ENCODE results near the gene TGFBR3.
A peak's percentile ranks its signal among the peaks of the same experiment; 100 is the strongest.

The TGFBR3 gene

DNA sequence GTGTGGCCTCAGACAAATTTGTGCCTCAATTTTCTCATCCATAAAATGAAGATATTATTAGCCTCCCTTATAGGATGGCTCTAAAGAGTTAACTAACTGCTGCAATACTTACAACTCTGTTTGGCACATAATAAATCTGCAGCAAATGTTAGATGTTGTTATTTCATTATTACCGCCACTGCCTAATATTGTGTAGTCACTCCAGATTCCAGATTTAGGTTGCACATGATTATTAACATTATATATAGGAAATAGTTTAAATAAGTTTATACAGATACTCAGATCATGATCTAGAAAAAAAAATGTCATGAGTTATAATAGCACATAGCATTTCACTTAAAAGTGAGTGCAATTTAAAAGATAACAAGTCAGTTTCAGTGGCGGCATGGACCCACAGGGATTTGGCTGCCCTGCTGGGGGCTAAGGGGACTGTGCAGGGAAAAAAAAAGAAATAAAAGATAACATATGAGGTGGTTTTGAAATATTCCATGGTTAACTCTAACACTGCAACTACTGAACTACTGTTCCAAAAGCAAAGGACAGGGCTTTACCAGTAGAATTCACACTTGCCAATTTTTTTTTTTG is 170.4 kb downstream of the TGFBR3 start:
- DNase-seq (ENCODE audit: low read depth, low spot score), result no peak

DNA sequence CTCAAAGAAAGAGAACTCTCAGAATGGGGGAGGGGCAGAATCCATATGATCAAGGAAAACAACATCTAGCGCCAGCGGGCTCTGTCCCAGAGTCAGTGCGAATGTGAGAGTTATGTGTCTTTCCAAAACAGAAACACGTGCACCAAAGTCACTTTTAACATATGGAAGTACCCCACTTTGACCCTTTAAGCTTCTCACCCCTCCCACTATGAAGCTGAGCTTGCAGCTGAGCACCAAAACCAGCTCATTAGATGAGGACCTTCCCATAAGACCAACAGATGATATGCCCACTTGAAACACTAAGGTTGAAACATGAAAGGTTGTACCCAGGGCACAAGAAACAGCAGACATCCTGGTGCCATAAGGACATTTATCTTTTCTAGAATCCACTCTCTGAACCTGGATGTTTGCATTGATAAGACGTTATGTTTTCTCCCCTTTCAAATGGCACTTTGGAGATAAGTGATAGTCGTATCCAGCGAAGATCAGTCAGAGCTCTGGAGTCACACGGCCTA is 171.0 kb downstream of the TGFBR3 start:
- no peak for DNase-seq (ENCODE audit: low read depth, low spot score)

DNA sequence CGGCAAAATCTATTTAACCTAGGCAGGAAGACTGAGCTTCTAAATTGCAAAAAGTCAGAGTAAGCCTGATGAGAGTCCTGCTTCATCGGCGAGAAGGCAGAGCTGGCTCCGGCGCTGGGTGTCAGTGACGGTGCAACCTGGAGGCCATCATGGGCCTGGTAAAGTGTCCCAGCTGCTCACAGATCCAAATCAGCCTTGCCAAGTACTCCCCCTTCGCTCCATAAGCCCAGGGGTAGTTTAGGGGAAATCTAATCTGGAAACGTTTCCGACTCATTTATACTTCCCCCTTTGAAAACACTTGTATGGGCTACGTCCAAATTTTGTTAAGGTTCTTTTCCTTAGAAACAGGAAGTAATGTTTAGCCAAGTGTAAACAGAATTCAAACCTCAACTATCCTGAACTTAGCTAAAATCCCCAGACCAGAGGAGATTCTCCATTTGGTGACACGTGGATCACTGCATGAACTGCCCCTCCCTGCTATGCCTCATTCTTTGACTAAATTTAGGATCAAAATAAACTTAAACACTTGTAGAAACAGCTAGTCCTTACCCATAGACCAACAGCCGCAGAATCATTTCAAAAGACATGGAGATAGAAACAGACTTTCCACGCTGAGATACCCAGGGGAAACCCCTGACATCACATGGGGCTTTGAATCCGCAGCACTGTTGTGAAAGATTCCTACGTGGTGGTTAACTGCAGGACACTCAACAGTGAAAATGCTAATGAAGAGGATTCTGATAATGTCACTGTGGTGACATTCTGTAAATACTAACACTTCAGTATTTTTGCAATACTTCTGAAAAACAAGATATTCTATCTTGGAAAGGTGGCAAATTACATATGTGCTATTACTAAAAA is 172.7 kb downstream of the TGFBR3 start:
- DNase-seq (ENCODE audit: low read depth, low spot score), result no peak

DNA sequence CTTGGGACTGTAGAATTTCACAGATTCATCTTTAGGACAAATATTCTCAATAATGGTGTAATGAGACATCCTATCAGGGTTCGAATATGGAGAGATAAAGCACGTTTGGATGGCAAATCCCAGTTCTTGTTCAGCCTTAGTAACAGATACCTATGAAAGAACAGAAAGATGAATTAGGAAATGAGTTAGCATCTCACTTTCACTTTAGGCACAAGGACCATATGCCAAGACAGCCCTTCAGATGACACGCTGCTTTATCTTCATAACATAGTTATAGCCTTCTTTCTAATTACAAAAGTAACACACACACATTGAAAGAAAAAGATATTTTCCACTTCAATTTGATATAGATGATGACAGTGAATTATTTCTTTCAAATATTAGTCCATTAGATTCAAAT is 173.6 kb downstream of the TGFBR3 start:
- DNase-seq (ENCODE audit: low read depth, low spot score), result no peak

DNA sequence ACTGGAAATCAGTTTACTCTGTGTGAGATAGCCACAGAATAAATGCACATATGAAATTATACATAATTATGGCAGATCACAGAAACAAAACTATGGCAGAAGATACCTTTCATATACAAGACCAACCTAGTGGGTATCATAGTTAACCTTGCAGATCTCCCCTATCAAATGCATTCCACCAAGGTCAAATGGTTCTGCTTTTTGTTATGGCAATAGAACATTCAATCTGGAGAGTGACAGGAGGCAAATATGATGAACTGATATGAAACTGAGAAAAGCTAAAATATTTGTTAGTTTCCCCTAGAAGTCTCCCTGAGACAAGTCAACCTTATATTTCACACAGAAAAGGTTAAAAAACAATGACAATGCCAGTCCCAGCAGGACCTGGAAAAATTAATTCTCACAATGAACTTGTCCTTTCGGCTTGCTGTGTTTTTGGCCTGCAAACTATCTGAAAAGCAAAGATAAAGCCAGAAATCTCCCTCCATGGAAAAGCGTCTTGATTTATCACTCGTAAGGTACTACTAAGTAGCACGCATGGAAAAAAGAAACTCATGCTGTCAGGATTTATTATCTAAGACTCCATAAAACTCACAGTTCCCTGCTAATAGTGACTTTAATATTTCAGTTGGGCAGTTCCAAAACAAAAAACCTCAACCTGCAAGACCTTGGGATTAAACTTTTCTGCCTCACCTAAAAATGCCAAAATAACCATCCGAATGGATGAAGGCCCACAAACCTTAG is 174.3 kb downstream of the TGFBR3 start:
- no peak for DNase-seq (ENCODE audit: low read depth, low spot score)

DNA sequence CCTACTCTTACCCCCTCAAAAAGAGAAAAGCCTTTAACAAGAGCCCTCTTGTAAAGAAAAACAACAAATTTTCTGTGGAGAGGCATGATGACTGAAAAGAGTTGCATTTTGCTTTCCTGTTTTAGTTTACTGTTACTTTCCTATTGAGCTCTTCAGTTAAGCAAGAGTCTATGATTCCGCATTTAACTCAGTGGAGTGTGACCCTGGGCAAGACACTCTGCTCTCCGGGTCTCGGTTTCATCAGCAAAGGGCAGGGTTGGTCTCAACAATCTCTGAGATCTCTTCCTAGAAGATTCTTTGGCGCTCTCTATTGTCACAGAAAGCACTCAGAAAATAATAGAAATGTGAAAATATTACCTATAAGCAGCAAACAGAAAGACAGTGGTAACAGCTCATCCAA is 175.7 kb downstream of the TGFBR3 start:
- DNase-seq (ENCODE audit: low read depth, low spot score), result no peak

DNA sequence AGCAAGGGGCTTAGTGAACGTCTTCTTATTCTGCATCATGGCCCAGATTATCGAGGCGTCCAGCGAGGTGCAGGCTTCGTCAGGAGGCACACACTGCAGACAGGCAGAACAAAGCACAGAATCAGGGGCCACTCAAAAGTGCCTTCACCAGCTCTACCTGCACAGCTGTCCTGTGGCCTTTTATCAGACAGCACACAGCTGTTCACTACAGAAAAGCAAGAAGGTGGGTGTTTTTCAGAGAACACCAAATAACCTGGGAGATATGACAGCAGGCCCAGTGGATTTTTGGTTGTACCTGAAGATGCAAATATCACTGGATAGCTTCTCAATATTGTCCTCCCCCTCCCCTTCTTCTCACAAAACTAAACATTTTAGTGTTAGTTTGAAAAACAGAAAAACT is 177.3 kb downstream of the TGFBR3 start:
- DNase-seq (ENCODE audit: low read depth, low spot score), result no peak

DNA sequence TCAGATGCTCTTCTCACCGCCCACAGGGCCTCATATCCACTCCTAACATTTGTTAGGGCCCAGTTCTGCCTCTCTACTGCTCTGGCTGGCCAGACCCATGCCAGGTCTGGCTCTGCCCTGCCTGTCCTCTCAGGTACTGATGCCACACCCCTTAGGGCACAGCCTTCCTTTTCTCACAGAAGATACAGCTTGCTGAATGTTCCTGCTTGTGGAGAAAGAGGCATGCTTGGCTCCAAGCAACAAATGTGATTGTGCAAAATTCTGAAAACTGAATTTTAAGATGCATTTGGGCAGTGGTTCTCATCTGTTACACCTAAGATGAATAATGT is 178.1 kb downstream of the TGFBR3 start:
- DNase-seq (ENCODE audit: low read depth, low spot score), result no peak

DNA sequence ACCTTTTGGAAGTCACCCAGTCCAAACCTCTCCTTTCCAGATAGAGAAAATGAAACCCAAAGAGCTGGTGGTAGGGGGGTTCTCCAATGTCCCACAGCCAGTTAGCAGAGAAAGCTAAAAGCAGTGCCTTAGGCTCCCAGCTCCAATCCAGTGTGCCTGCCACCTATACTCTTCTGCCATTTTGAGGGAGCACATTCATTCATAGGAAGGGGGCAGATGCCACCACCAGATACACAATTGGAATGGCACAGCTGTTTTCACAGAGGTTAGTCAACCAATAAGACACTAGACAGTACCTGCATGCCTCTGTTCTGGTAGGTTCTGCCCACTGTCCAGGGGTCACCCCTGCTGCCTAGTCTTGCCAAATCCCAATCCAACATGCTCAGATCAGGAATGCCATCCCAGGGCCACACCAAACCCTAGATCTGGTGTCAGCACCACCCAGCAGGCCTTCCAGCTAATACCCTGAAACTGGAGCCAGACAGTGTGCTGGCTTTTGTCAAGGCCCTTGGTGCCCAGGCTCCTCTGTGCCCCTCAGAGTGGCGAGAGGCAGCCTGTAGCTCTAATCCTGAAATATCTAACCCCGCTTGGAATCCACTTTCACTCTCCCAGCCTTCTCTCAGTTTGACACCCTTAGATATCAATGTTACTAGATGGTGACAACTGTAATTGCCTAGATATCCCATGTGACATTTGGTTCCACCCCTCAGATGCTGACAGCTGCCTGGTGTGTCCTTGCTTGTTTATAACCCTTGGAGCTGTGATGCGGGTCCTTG is 178.6 kb downstream of the TGFBR3 start:
- no peak for DNase-seq (ENCODE audit: low read depth, low spot score)

DNA sequence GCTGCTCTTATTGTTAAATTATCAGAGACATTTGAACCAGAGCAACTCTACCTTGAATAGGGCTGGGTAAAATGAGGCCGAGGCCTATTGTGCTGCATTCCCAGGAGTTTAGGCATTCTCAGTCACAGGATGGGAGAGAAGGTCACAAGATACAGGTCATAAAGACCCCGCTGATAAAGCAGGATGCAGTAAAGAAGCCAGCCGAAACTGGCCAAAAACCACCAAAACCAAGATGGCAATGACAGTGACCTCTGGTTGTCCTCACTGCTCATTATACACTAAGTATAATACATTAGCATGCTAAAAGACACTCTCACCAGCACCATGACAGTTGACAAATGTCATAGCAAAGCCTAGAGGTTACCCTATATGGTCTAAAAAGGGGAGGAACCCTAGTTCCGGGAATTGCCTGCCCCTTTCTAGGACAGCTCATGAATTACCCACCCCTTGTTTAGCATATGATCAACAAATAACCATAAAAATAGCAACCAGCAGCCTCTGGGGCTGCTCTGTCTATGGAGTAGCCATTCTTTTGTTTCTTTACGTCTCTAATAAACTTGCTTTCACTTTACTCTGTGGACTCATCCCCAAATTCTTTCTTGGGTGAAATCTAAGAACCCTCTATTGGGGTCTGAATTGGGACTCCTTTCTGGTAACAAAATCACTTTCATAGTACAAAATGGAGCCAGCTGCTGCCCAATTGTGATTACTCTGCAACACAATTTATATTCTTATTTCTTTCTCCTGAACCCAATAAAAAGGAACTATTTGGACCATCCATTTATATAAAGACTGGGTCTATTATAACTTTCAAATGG is 179.6 kb downstream of the TGFBR3 start:
- DNase-seq (ENCODE audit: low read depth, low spot score), result no peak

DNA sequence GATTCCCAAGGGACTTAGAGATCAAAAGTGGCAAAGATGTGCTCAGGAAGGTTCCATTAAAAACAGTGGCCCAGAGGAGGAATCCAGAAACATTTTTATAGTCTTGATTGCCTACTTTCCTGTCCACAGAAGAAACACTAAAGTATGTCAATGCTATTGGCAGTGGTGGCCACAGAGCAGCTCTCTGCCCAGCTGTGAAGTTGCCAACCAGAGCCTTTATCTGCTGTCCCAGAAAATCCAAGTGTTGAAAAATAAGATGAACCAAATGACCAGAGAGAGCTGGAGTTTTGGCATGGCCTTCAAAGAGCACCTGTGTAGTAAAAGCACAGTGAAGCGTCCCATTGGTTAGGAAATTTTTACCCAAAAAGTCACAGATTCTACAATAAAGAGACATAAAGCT is 181.2 kb downstream of the TGFBR3 start:
- DNase-seq (ENCODE audit: low read depth, low spot score), result no peak

DNA sequence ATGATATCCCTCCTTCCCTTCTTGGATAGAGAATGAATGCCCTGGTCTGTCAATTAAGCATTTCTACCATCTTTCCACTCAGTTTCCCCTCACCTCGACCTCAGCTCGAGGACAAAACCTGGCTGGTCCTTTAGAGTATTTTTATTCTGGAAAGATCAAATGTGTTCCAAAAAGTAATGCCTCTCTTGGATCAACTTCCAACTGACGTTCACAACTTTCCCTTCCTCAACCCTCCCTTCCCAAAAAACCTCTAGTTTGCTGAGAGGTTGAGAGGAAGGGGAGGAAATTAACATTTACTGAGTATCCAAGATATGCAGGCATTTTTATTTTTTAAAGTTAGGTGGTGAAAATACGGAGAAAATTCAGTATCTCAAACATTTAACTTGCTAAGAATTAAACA is 182.9 kb downstream of the TGFBR3 start:
- DNase-seq (ENCODE audit: low read depth, low spot score), result no peak

DNA sequence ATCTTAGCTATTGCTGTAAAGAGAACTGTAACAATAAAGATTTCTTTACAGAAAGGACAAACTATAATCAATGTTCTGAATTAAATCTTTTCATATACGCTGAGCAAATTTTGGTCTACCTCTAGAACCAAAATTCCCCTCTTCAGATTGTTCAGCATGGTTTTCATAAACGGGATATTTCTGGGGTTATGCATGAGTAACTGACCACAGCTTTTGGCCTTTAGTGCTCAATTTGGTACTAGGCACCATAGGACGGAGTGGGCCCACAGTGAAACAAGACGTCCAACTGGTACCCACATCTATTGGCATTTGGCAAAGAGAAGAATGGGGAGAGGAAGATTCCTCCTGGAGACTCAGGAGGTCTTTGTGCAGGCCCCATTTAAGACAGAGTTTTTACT is 184.5 kb downstream of the TGFBR3 start:
- no peak for DNase-seq (ENCODE audit: low read depth, low spot score)

DNA sequence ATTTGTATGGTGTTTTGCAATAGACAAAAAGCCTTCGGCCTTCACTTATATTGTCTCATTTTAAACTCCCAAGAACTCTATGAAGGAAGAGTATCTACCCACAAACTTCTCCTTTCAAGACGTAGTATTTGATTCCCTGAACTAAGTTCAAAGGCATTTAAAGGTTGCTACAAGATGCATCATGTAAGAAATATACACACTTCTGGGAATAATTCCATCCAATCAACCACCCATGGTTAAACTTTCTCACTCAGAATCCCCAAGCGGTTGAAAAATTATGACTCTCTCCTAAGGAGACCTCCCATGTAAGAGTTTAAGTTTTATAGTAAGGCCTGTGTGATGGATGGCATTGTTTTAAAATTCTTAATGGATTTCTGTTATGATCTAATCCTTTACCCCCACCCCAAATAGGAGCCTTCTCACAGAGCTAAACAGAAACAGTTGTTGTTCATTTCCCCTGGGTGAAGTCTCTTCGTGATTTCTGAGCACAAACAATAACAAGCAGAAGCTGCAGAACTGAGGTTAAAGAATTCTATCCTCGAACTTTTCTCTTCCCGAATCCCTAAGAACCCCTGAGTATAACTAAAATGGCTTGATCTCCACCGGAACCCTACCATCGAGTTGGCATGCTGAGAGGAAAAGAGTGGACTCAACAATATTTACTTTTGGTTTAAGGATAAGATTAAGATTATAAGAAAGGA is 185.0 kb downstream of the TGFBR3 start:
- peak; percentile 28 for DNase-seq (ENCODE audit: low read depth, low spot score)

DNA sequence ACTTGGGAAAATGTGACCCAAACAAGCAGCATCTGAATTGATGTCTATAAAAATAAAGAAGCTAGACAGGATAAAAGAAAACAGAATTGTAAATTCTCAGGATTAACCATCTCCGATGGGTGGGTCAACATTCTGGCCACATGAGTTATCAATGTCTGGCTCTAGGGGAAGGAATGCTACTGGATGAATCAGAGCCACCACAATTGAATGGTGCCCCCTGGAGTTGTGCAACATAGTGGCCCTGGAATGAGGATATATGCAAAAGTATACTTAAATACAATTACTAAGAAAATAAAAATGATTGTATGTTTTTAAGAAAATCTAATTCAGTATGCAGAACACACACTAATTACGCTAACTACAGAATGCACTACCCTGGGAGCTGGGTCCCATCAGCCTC is 185.6 kb downstream of the TGFBR3 start:
- no peak for DNase-seq (ENCODE audit: low read depth, low spot score)

DNA sequence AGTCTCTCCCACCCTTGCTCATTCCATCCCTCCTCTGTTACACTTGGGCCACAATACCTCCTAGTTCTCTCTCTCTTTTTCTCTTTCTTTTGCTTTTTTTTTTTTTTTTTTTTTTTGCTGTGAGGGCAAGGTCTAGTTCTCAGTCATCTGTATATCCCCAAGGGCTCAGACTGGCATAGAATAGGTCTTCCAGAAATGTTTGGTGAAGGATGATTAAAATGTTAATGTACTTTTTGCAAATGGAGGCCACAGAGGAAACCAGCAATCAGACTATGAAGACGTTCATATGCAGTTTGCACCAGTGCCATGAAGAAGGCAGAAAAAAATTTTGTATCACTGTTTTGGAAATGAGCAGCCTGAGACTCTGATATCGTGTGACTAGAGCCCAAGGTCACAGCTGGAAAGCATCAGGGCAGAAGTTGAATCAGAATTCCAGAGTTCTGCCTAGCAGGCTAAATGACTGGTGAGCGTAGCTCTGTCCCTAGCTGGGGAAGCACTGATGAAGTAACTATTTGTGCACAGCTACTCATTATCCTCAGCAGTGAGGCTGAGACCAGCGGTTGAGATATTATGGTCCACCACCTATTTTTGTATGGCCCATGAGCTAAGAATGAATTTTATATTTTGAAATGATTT is 186.5 kb downstream of the TGFBR3 start:
- peak; percentile 33 for DNase-seq (ENCODE audit: low read depth, low spot score)

DNA sequence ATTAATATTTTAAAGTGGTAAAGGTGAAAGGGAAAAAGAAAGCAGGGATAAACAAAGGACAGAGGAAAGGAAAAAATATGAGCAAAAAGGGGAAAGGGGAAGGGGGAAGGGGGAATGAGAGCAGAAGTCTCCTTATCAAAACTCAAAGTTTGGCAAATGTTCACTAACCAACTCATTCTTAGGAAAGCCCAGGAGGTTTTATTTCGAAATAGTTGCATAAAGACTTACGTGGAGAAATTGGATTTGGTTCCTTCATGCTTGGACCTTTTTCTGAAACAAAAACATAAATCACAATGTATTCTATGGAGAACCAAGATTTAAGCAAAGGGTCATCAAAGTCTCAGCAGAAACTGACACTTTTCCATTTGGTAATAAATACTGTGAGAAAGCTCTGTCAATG is 188.1 kb downstream of the TGFBR3 start:
- DNase-seq (ENCODE audit: low read depth, low spot score), result no peak

DNA sequence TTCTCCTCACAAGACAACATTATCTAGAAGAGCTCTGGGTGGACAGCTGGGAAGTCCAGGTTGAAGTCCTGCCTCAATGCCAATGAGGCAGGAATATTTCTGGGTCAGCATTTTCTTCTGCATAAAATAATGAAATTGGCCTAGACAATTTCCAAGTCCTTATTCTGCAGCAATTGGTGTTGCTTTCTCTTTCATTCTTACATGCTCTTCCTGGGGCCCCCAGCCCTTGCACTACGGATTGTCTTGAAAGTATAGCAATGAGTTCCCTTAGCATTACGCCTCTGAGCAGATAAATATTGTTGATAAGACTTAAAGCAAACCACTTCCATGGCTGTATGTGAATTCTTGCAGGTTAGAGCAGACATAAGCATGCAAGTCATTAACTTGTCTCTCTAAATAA is 188.5 kb downstream of the TGFBR3 start:
- no peak for DNase-seq (ENCODE audit: low read depth, low spot score)

DNA sequence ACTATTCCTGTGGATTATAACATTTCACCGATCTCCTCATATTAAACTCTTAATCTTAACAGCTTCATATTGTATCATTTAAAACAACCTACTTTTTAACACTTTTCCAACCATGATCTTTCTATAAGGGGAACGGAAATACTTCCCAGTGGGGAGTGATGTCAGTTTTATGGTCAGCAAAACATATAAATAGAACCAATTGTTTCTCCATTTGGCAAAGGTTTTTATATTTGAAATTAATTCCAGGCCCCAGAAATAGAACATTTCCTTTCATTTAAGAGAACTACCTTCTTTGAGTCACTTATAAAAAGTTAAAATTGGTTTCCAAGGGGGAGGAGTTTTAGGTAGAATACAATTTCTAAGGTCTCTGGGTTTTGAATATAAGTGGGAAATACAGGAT is 189.6 kb downstream of the TGFBR3 start:
- no peak for DNase-seq (ENCODE audit: low read depth, low spot score)

DNA sequence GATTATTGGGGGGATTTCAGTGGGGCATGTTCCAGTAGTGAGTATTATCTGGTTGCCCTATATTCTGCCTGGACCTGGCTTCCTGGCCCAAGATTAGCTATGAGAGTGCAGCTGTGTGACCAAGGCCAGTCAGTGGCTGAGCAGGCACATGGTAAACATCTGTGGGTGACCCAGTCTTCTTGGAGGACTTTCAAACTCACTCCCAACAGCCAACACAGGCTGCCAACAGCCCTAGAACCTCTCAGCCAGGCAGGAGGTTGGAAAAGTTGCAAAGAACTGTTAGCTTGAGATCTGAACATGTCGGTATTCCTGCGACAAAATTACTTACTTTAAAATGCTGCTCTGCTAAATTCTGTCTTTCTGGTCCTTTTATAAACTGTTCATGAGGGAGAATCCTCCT is 192.4 kb downstream of the TGFBR3 start:
- DNase-seq (ENCODE audit: low read depth, low spot score), result no peak

Measured in smooth muscle cell of the brain vasculature (primary cell).